A673 (cell line): ENCODE measurements around the gene CSGALNACT2.

Source experiments
- CTCF ChIP-seq: fragments of 300-800, 200-600 bp; sonication (generic); conservative IDR thresholded peaks from 2 replicates; pipeline ENCODE4 v1.5.1; 2017; ENCODE audit warnings: low read depth, mild to moderate bottlenecking, antibody characterized with exemption, low read length, moderate library complexity, mixed read lengths
- EZH2 ChIP-seq: fragments of 200-600 bp; sonication (generic); IDR thresholded peaks from 2 replicates; pipeline ENCODE4 v1.6.1; 2017; ENCODE audit warnings: borderline replicate concordance, low read depth, mild to moderate bottlenecking, mixed read lengths, antibody characterized with exemption, low read length; ENCODE audit not compliant: poor library complexity, severe bottlenecking

- no peak for TF ChIP-seq CTCF
- no peak for TF ChIP-seq EZH2
Observed at GRCh38 chr10:43113201-43114087, 24.8 kb upstream of the CSGALNACT2 start.
